Erythroblast (primary cell): ENCODE measurements around the gene ZNF516.

Source experiments
- GATA1 ChIP-seq: IDR thresholded peaks from 2 replicates; pipeline ENCODE4 v1.6.1; 2011; ENCODE audit warnings: low read depth, mild to moderate bottlenecking, control low read depth, low read length, moderate library complexity
- POLR2A ChIP-seq: IDR thresholded peaks from 2 replicates; pipeline ENCODE4 v1.6.1; 2011; ENCODE audit warnings: mild to moderate bottlenecking, low read length

- TF ChIP-seq POLR2A, result no peak
- TF ChIP-seq GATA1, result no peak
Measured at GRCh38 chr18:76338619-76339245, 156.3 kb downstream of the ZNF516 start.
